ENCODE results near the gene RBM28. TPM values are rescaled to one million over a fixed set of nuclear protein-coding genes. Genes with fewer than 3 reads are reported as not detected.

RBM28 gene
- total RNA-seq, 1 donor from 2014 or later: 23.8 TPM

- Histone ChIP-seq H3K27me3 (no peaks in the 10 kb centered on the region), H3K4me3 (peak overlapping the region; percentile 51 to 68), H3K9me3 (no peaks in the 10 kb centered on the region), H3K36me3 (no peaks in the 10 kb centered on the region), H3K27ac (no peak overlapping the region), H3K4me1 (peaks cover 9 to 10% of the 10 kb centered on the region in 2 donors)
- intact Hi-C loops (cut with DNase I): loop anchor here (1.0 kb wide), 1 partner anchor 35 kb away; no protein-coding TSS in a partner anchor
- DNase-seq (ENCODE audit: low spot score in 2 of 2): no peak
- TF ChIP-seq CTCF (IDR thresholded peaks at IDR 0.05): no peak
These were observed 8.9 kb upstream of the RBM28 start for GRCh38 chr7:128352636-128353035.

DNA sequence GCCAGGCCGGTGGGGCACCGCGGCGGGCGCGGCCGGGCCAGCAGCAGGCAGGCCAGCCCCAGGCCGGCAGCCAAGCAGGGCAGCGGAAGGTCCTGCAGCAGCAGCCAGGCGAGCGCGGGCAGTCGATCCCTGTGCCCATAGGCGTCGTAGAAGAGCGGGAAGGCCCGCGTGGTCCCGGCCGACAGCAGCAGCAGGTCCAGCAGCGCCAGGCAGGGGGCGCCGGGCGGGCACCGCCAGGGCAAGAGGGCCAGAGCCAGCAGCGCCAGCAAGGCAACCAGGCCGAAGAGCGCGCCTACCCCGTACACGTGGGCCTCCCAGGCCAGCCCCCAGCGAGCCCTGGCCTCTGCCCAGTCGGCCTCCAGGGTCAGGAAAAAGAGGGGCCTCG lies 8.4 kb upstream of the RBM28 start:
- Histone ChIP-seq H3K9me3 (no peaks in the 10 kb centered on the region), H3K4me3 (peak overlapping the region; percentile 51 to 68), H3K36me3 (no peaks in the 10 kb centered on the region), H3K27me3 (no peaks in the 10 kb centered on the region), H3K27ac (no peak overlapping the region), H3K4me1 (peaks cover 9 to 10% of the 10 kb centered on the region in 2 donors)
- DNase-seq (ENCODE audit: low spot score in 2 of 2): peak in 1 of 2 donors; percentile 73
- peak; percentile 61 to 70 (median 69) for TF ChIP-seq CTCF (IDR thresholded peaks at IDR 0.05)
- intact Hi-C loops (cut with DNase I): loop anchor here (1.0 kb wide), 1 partner anchor 35 kb away; no protein-coding TSS in a partner anchor

- no peaks in the 10 kb centered on the region for H3K9me3 ChIP-seq
- H3K27ac ChIP-seq: no peak overlapping the region
- intact Hi-C loops (cut with DNase I): loop anchor here (1.0 kb wide), 1 partner anchor 36 kb away; no protein-coding TSS in a partner anchor
- peak overlapping the region; percentile 51 to 68 for H3K4me3 ChIP-seq
- H3K4me1 ChIP-seq: peaks cover 9 to 10% of the 10 kb centered on the region in 2 donors
- DNase-seq (ENCODE audit: low spot score in 2 of 2): no peak
- no peaks in the 10 kb centered on the region for H3K36me3 ChIP-seq
- no peaks in the 10 kb centered on the region for H3K27me3 ChIP-seq
- TF ChIP-seq CTCF (IDR thresholded peaks at IDR 0.05): no peak
These were observed 7.8 kb upstream of the RBM28 start for GRCh38 chr7:128351296-128352152.

DNA sequence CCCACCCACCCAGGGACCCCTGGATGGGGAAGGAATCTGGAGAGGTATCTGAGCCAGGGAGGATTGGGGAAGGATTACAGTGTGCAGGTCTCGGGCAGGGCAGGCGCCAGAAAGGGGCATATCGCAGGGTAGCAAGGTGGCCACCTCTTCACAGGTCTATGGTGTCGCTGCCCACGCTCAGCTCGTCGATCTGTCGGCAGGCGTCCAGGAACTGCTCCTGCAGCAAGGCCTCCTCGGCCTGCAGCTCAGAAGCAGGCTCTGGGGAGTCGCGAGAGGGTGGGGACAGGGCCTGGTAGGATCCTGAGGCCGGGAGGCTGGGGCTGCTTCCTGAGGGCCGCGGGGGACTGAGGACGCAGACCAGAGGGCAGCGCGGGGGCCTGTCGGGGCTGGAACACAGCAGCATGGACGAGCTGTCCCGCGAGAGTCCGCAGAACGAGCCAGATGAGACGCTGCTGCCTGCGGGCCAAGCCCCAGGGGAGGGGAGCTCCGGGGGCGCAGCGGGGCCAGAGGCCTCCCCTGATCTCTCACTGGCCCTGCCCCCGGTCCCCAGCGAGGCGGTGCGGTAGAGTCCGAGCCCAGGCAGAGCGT lies 7.1 kb upstream of the RBM28 start:
- intact Hi-C loops (cut with DNase I): no loop called here
- no peaks in the 10 kb centered on the region for H3K9me3 ChIP-seq
- no peaks in the 10 kb centered on the region for H3K36me3 ChIP-seq
- peaks cover 9 to 10% of the 10 kb centered on the region in 2 donors for H3K4me1 ChIP-seq
- H3K4me3 ChIP-seq: no peak overlapping the region
- no peaks in the 10 kb centered on the region for H3K27me3 ChIP-seq
- no peak overlapping the region for H3K27ac ChIP-seq
- TF ChIP-seq CTCF (IDR thresholded peaks at IDR 0.05): no peak
- DNase-seq (ENCODE audit: low spot score in 2 of 2): no peak

GRCh38 chr7:128349466-128349825 lies 5.7 kb upstream of the RBM28 start:
- intact Hi-C loops (cut with DNase I): loop anchor here (10.0 kb wide), 1 partner anchor 765 kb away; the partner anchor contains the start of genes ARF5 and GCC1
- TF ChIP-seq CTCF (IDR thresholded peaks at IDR 0.05): no peak
- no peak overlapping the region for H3K27ac ChIP-seq
- DNase-seq (ENCODE audit: low spot score in 2 of 2): no peak
- no peaks in the 10 kb centered on the region for H3K27me3 ChIP-seq
- H3K9me3 ChIP-seq: no peaks in the 10 kb centered on the region
- peaks cover 9 to 10% of the 10 kb centered on the region in 2 donors for H3K4me1 ChIP-seq
- no peaks in the 10 kb centered on the region for H3K36me3 ChIP-seq
- H3K4me3 ChIP-seq: no peak overlapping the region
